Neural cell (in vitro differentiated cells): ENCODE results near the gene FHOD3. TPM values are rescaled to one million over a fixed set of nuclear protein-coding genes. Genes with fewer than 3 reads are reported as not detected.

Experiments
- H2AFZ ChIP-seq: fragments of 200-600, 300-800 bp; sonication (generic), shearing (Covaris generic); 2 replicates; pipeline ENCODE4 v1.6.0; 2014; ENCODE audit warnings: low read depth, mild to moderate bottlenecking, antibody characterized with exemption, low read length, moderate library complexity
- H3F3A ChIP-seq: fragments of 200-600 bp; shearing (Covaris generic); 2 replicates; pipeline ENCODE4 v1.6.1; 2016; ENCODE audit warnings: mild to moderate bottlenecking, moderate library complexity, mixed read lengths, antibody characterized with exemption, low read length; ENCODE audit not compliant: insufficient read depth, poor library complexity, severe bottlenecking
- H3K27ac ChIP-seq: fragments of 200-600, 300-800 bp; sonication (generic), shearing (Covaris generic); 2 replicates; pipeline ENCODE4 v1.5.1; 2014; ENCODE audit warnings: mild to moderate bottlenecking, low read length, moderate library complexity
- H3K27me3 ChIP-seq: fragments of 300-800, 200-600 bp; sonication (generic), shearing (Covaris generic); 2 replicates; pipeline ENCODE4 v1.6.0; 2014; ENCODE audit warnings: mild to moderate bottlenecking, low read depth, low read length, moderate library complexity; ENCODE audit not compliant: insufficient read depth
- H3K36me3 ChIP-seq: fragments of 300-800, 200-600 bp; sonication (generic), shearing (Covaris generic); 2 replicates; pipeline ENCODE4 v1.5.1; 2014; ENCODE audit warnings: mild to moderate bottlenecking, antibody characterized with exemption, low read length, moderate library complexity; ENCODE audit not compliant: insufficient read depth
- H3K4me2 ChIP-seq: fragments of 300-800, 200-600 bp; sonication (generic), shearing (Covaris generic); 2 replicates; pipeline ENCODE4 v1.6.0; 2014; ENCODE audit warnings: mild to moderate bottlenecking, low read length
- H3K4me3 ChIP-seq: fragments of 300-800, 200-600 bp; sonication (generic), shearing (Covaris generic); 2 replicates; pipeline ENCODE4 v1.5.1; 2014; ENCODE audit warnings: mild to moderate bottlenecking, low read length, moderate library complexity
- H3K79me2 ChIP-seq: fragments of 200-600 bp; shearing (Covaris generic); replicated peaks from 2 replicates; pipeline ENCODE4 v1.6.0; 2014; ENCODE audit warnings: mild to moderate bottlenecking, low read length, moderate library complexity; ENCODE audit not compliant: insufficient read depth
- H3K9ac ChIP-seq: fragments of 300-800, 200-600 bp; sonication (generic), shearing (Covaris generic); 2 replicates; pipeline ENCODE4 v1.6.1; 2016; ENCODE audit warnings: mild to moderate bottlenecking, low read length, mixed read lengths
- H3K9me2 ChIP-seq: fragments of 200-600 bp; shearing (Covaris generic); 2 replicates; pipeline ENCODE4 v1.6.1; 2016; ENCODE audit warnings: mild to moderate bottlenecking, low read length, mixed read lengths; ENCODE audit not compliant: insufficient read depth
- H3K9me3 ChIP-seq: fragments of 200-600, 300-800 bp; sonication (generic), shearing (Covaris generic); 2 replicates; pipeline ENCODE4 v1.6.1; 2016; ENCODE audit warnings: mild to moderate bottlenecking, mixed run types, low read length, moderate library complexity, mixed read lengths
- H4K20me1 ChIP-seq: fragments of 200-600 bp; shearing (Covaris generic); 2 replicates; pipeline ENCODE4 v1.6.1; 2016; ENCODE audit warnings: mild to moderate bottlenecking, mixed run types; ENCODE audit not compliant: insufficient read depth
- CTCF ChIP-seq: fragments of 450-650 bp; IDR thresholded peaks from 2 replicates; pipeline ENCODE4 v1.5.1; 2014; ENCODE audit warnings: antibody characterized with exemption, mild to moderate bottlenecking, moderate library complexity; ENCODE audit not compliant: poor library complexity, severe bottlenecking
- EP300 ChIP-seq: fragments of 450-650 bp; conservative IDR thresholded peaks from 2 replicates; pipeline ENCODE4 v1.6.1; 2014; ENCODE audit warnings: antibody characterized with exemption, mild to moderate bottlenecking, moderate library complexity; ENCODE audit not compliant: poor library complexity, severe bottlenecking
- EZH2 ChIP-seq: fragments of 200-600, 300-800 bp; shearing (Covaris generic), sonication (generic); IDR thresholded peaks from 2 replicates; pipeline ENCODE4 v1.6.1; 2014; ENCODE audit warnings: antibody characterized with exemption, low read length, borderline replicate concordance, mild to moderate bottlenecking; ENCODE audit not compliant: insufficient read depth, poor library complexity, severe bottlenecking
- MXI1 ChIP-seq: fragments of 450-650 bp; conservative IDR thresholded peaks from 2 replicates; pipeline ENCODE4 v1.6.1; 2014; ENCODE audit warnings: antibody characterized with exemption, mild to moderate bottlenecking; ENCODE audit not compliant: poor library complexity, severe bottlenecking
- POLR2AphosphoS5 ChIP-seq: IDR thresholded peaks from 2 replicates; pipeline ENCODE4 v1.6.1; 2012
- RAD21 ChIP-seq: fragments of 450-650 bp; conservative IDR thresholded peaks from 2 replicates; pipeline ENCODE4 v1.6.1; 2014; ENCODE audit warnings: antibody characterized with exemption, mild to moderate bottlenecking, moderate library complexity
- REST ChIP-seq: IDR thresholded peaks from 2 replicates; pipeline ENCODE4 v1.6.1; 2012; ENCODE audit warnings: borderline replicate concordance
- SMC3 ChIP-seq: fragments of 450-650 bp; conservative IDR thresholded peaks from 2 replicates; pipeline ENCODE4 v1.6.1; 2014; ENCODE audit warnings: antibody characterized with exemption, mild to moderate bottlenecking, moderate library complexity; ENCODE audit not compliant: poor library complexity
- TAF1 ChIP-seq: IDR thresholded peaks from 2 replicates; pipeline ENCODE4 v1.6.1; 2012; ENCODE audit warnings: low read depth
- polyA plus RNA-seq: library from polyadenylated mRNA; depleted of rRNA; stranded (reverse); fragments of >200 nt; gene quantifications from 2 replicates; pipeline ENCODE4 v1.2.3, GENCODE V29; 2014

Gene FHOD3
- polyA plus RNA-seq, 1 donor from 2014 or later, result 19.4 TPM

GRCh38 chr18:36675076-36675475, 377.6 kb downstream of the FHOD3 start:
- Histone ChIP-seq H3K9me2 (no peaks in the 10 kb centered on the region), H4K20me1 (no peaks in the 10 kb centered on the region), H3K79me2 (no peaks in the 10 kb centered on the region), H3K9me3 (peaks cover 6% of the 10 kb centered on the region), H3K4me3 (no peak overlapping the region), H3K27me3 (no peaks in the 10 kb centered on the region), H3K27ac (no peak overlapping the region), H3K4me2 (no peak overlapping the region), H3K9ac (no peak overlapping the region), H2AFZ (no peak overlapping the region), H3F3A (no peaks in the 10 kb centered on the region), H3K36me3 (no peaks in the 10 kb centered on the region)
- TF ChIP-seq REST, result no peak

GRCh38 chr18:36675542-36675941, 378.0 kb downstream of the FHOD3 start:
- peaks cover 6% of the 10 kb centered on the region for H3K9me3 ChIP-seq
- no peaks in the 10 kb centered on the region for H3F3A ChIP-seq
- H3K27me3 ChIP-seq, result no peaks in the 10 kb centered on the region
- TF ChIP-seq CTCF (no peak), SMC3 (no peak), EP300 (no peak), MXI1 (no peak), RAD21 (no peak), EZH2 (no peak), POLR2AphosphoS5 (no peak), TAF1 (no peak), REST (no peak)
- H2AFZ ChIP-seq, result no peak overlapping the region
- no peak overlapping the region for H3K4me3 ChIP-seq
- H3K9me2 ChIP-seq, result no peaks in the 10 kb centered on the region
- H3K4me2 ChIP-seq, result no peak overlapping the region
- no peaks in the 10 kb centered on the region for H3K36me3 ChIP-seq
- no peak overlapping the region for H3K27ac ChIP-seq
- H3K79me2 ChIP-seq, result no peaks in the 10 kb centered on the region
- no peaks in the 10 kb centered on the region for H4K20me1 ChIP-seq
- no peak overlapping the region for H3K9ac ChIP-seq
